Activated naive CD4-positive, alpha-beta T cell treated with anti-CD3 and anti-CD28 coated beads, Interleukin-2, amount 10 ng/mL, durations not matched to agents 7 days and 5 days (primary cell): ENCODE measurements around the gene ZNF729.
"Not testable (repeated sequence)": the region's sequence is repeated elsewhere in the genome, so short reads cannot be mapped to it uniquely, and the experiment has no call there.

Experiments used
- CTCF ChIA-PET: fragments of 350-600 bp; sonication (Branson Sonifier 250); formaldehyde crosslinking; loops from one replicate; lab custom pipeline; 2021; ENCODE audit warnings: antibody characterized with exemption; lab: Charles Lee
- DNase-seq: peaks from one replicate; pipeline ENCODE4 v3.0.0-alpha.2; 2020
- H3K27ac Mint-ChIP-seq: one replicate; pipeline ENCODE4 v1.8.0; 2021; ENCODE audit warnings: mild to moderate bottlenecking, moderate library complexity, mixed read lengths
- H3K27me3 Mint-ChIP-seq: one replicate; pipeline ENCODE4 v1.8.0; 2021; ENCODE audit warnings: mild to moderate bottlenecking, mixed read lengths
- H3K36me3 Mint-ChIP-seq: one replicate; pipeline ENCODE4 v1.8.0; 2021; ENCODE audit warnings: mixed read lengths
- H3K4me1 Mint-ChIP-seq: one replicate; pipeline ENCODE4 v1.8.0; 2021; ENCODE audit warnings: mixed read lengths
- H3K4me3 Mint-ChIP-seq: one replicate; pipeline ENCODE4 v1.8.0; 2021; ENCODE audit warnings: mild to moderate bottlenecking, moderate library complexity, mixed read lengths
- H3K9me3 Mint-ChIP-seq: one replicate; pipeline ENCODE4 v1.8.0; 2021; ENCODE audit warnings: mixed read lengths

Gene ZNF729

GRCh38 chr19:22286151-22286810, at the start of gene ZNF729:
TSS of gene ZNF729 (plus strand) at chr19:22286441. CDS start at chr19:22286526, 85 bp downstream.
- Mint-ChIP-seq H3K4me1 (no peaks in the 10 kb centered on the region), H3K36me3 (no peaks in the 10 kb centered on the region), H3K4me3 (no peak within 1 kb of the TSS), H3K27ac (no peak within 1 kb of the TSS), H3K9me3 (peaks cover 30% of the 10 kb centered on the region), H3K27me3 (peaks cover 7% of the 10 kb centered on the region)
- CTCF ChIA-PET: no interaction called here
- DNase-seq: no peak

GRCh38 chr19:22256856-22257255, 29.4 kb upstream of the ZNF729 start:
- no peaks in the 10 kb centered on the region for H3K27me3 Mint-ChIP-seq
- no peaks in the 10 kb centered on the region for H3K4me1 Mint-ChIP-seq
- H3K36me3 Mint-ChIP-seq: no peaks in the 10 kb centered on the region
- H3K4me3 Mint-ChIP-seq: no peak overlapping the region
- DNase-seq: no peak
- CTCF ChIA-PET: no interaction called here
- H3K9me3 Mint-ChIP-seq: peaks cover 52% of the 10 kb centered on the region
- H3K27ac Mint-ChIP-seq: no peak overlapping the region

GRCh38 chr19:22257381-22257780, 28.9 kb upstream of the ZNF729 start:
- H3K9me3 Mint-ChIP-seq: peaks cover 56% of the 10 kb centered on the region
- H3K27me3 Mint-ChIP-seq: no peaks in the 10 kb centered on the region
- no peaks in the 10 kb centered on the region for H3K36me3 Mint-ChIP-seq
- H3K27ac Mint-ChIP-seq: no peak overlapping the region
- no peak for DNase-seq
- H3K4me1 Mint-ChIP-seq: no peaks in the 10 kb centered on the region
- H3K4me3 Mint-ChIP-seq: no peak overlapping the region
- CTCF ChIA-PET: no interaction called here

GRCh38 chr19:22257916-22258315, 28.3 kb upstream of the ZNF729 start:
- no peak for DNase-seq
- H3K27me3 Mint-ChIP-seq: no peaks in the 10 kb centered on the region
- peaks cover 56% of the 10 kb centered on the region for H3K9me3 Mint-ChIP-seq
- CTCF ChIA-PET: no interaction called here
- no peaks in the 10 kb centered on the region for H3K36me3 Mint-ChIP-seq
- no peaks in the 10 kb centered on the region for H3K4me1 Mint-ChIP-seq
- H3K4me3 Mint-ChIP-seq: no peak overlapping the region
- no peak overlapping the region for H3K27ac Mint-ChIP-seq

- Mint-ChIP-seq H3K27ac (no peak overlapping the region), H3K4me1 (no peaks in the 10 kb centered on the region), H3K4me3 (no peak overlapping the region), H3K9me3 (peaks cover 53% of the 10 kb centered on the region), H3K36me3 (no peaks in the 10 kb centered on the region), H3K27me3 (no peaks in the 10 kb centered on the region)
- DNase-seq: no peak
- CTCF ChIA-PET: no interaction called here
Observed at GRCh38 chr19:22260499-22260898, 25.7 kb upstream of the ZNF729 start.

GRCh38 chr19:22261596-22261995, 24.6 kb upstream of the ZNF729 start:
- Mint-ChIP-seq H3K4me1 (no peaks in the 10 kb centered on the region), H3K36me3 (no peaks in the 10 kb centered on the region), H3K27ac (no peak overlapping the region), H3K4me3 (no peak overlapping the region), H3K27me3 (no peaks in the 10 kb centered on the region), H3K9me3 (peaks cover 54% of the 10 kb centered on the region)
- no peak for DNase-seq
- CTCF ChIA-PET: no interaction called here

- H3K27me3 Mint-ChIP-seq: no peaks in the 10 kb centered on the region
- no peak overlapping the region for H3K27ac Mint-ChIP-seq
- DNase-seq: no peak
- no peak overlapping the region for H3K4me3 Mint-ChIP-seq
- H3K9me3 Mint-ChIP-seq: peaks cover 50% of the 10 kb centered on the region
- no peaks in the 10 kb centered on the region for H3K4me1 Mint-ChIP-seq
- CTCF ChIA-PET: no interaction called here
- no peaks in the 10 kb centered on the region for H3K36me3 Mint-ChIP-seq
Observed at GRCh38 chr19:22263121-22263520, 23.1 kb upstream of the ZNF729 start.

GRCh38 chr19:22321554-22321953, 35.3 kb downstream of the ZNF729 start:
- CTCF ChIA-PET, H3K27me3 Mint-ChIP-seq, H3K36me3 Mint-ChIP-seq, DNase-seq, H3K4me1 Mint-ChIP-seq, H3K27ac Mint-ChIP-seq, H3K4me3 Mint-ChIP-seq: not testable (repeated sequence)
- peaks cover 49% of the 10 kb centered on the region for H3K9me3 Mint-ChIP-seq

GRCh38 chr19:22326219-22326618, 40.0 kb downstream of the ZNF729 start:
- H3K27me3 Mint-ChIP-seq: no peaks in the 10 kb centered on the region
- H3K27ac Mint-ChIP-seq: no peak overlapping the region
- peaks cover 77% of the 10 kb centered on the region for H3K9me3 Mint-ChIP-seq
- no peak for DNase-seq
- no peaks in the 10 kb centered on the region for H3K4me1 Mint-ChIP-seq
- CTCF ChIA-PET: no interaction called here
- no peaks in the 10 kb centered on the region for H3K36me3 Mint-ChIP-seq
- no peak overlapping the region for H3K4me3 Mint-ChIP-seq

- peaks cover 82% of the 10 kb centered on the region for H3K9me3 Mint-ChIP-seq
- H3K36me3 Mint-ChIP-seq: no peaks in the 10 kb centered on the region
- no peak for DNase-seq
- no peaks in the 10 kb centered on the region for H3K27me3 Mint-ChIP-seq
- CTCF ChIA-PET: no interaction called here
- H3K27ac Mint-ChIP-seq: no peak overlapping the region
- no peaks in the 10 kb centered on the region for H3K4me1 Mint-ChIP-seq
- H3K4me3 Mint-ChIP-seq: no peak overlapping the region
Observed at GRCh38 chr19:22327321-22327720, 41.1 kb downstream of the ZNF729 start.

- Mint-ChIP-seq H3K9me3 (peaks cover 84% of the 10 kb centered on the region), H3K27me3 (no peaks in the 10 kb centered on the region), H3K4me3 (no peak overlapping the region), H3K4me1 (no peaks in the 10 kb centered on the region), H3K27ac (no peak overlapping the region), H3K36me3 (no peaks in the 10 kb centered on the region)
- DNase-seq: no peak
- CTCF ChIA-PET: no interaction called here
Observed at GRCh38 chr19:22331521-22331920, 45.3 kb downstream of the ZNF729 start.

- H3K4me3 Mint-ChIP-seq: no peak overlapping the region
- H3K9me3 Mint-ChIP-seq: peaks cover 83% of the 10 kb centered on the region
- CTCF ChIA-PET: no interaction called here
- DNase-seq: no peak
- H3K4me1 Mint-ChIP-seq: no peaks in the 10 kb centered on the region
- H3K36me3 Mint-ChIP-seq: no peaks in the 10 kb centered on the region
- H3K27me3 Mint-ChIP-seq: no peaks in the 10 kb centered on the region
- H3K27ac Mint-ChIP-seq: no peak overlapping the region
Observed at GRCh38 chr19:22332924-22333323, 46.7 kb downstream of the ZNF729 start.

- no peak for DNase-seq
- H3K27me3 Mint-ChIP-seq: no peaks in the 10 kb centered on the region
- no peaks in the 10 kb centered on the region for H3K4me1 Mint-ChIP-seq
- H3K9me3 Mint-ChIP-seq: peaks cover 79% of the 10 kb centered on the region
- no peaks in the 10 kb centered on the region for H3K36me3 Mint-ChIP-seq
- H3K27ac Mint-ChIP-seq: no peak overlapping the region
- CTCF ChIA-PET: no interaction called here
- H3K4me3 Mint-ChIP-seq: no peak overlapping the region
Observed at GRCh38 chr19:22335716-22336115, 49.5 kb downstream of the ZNF729 start.

- Mint-ChIP-seq H3K36me3 (no peaks in the 10 kb centered on the region), H3K4me3 (no peak overlapping the region), H3K9me3 (peaks cover 58% of the 10 kb centered on the region), H3K4me1 (no peaks in the 10 kb centered on the region), H3K27me3 (no peaks in the 10 kb centered on the region), H3K27ac (no peak overlapping the region)
- DNase-seq: no peak
- CTCF ChIA-PET: no interaction called here
Observed at GRCh38 chr19:22354665-22355064, 68.4 kb downstream of the ZNF729 start.
